ENCODE results near the gene TGM4.
"Not testable (repeated sequence)": the region's sequence is repeated elsewhere in the genome, so short reads cannot be mapped to it uniquely, and the experiment has no call there.

The TGM4 gene

DNA sequence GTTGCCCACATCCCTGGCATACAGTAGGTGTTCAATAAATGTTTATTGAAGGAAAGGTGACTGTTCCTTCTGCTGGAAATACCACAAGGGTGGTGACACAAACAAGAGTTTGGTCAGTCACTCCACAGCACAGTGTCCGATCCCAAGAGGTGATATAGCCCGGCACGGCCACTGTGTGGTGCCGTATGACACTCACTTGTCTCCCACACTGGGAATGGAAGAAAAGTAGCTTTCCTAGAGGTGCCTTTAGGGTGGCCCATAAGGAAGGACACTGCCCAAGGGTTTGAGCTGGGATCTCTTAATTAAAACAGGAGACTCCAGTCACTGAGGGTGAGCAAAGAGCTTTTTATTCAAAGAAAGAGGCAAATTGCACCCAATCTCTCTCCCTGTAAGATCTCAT lies 40.5 kb downstream of the TGM4 start:
- no peak for DNase-seq (ENCODE audit: low read depth in 2 of 2, low spot score in 1 of 2)

GRCh38 chr3:44915702-44916438 lies 41.5 kb downstream of the TGM4 start:
- DNase-seq (ENCODE audit: low read depth in 2 of 2, low spot score in 1 of 2): no peak

DNA sequence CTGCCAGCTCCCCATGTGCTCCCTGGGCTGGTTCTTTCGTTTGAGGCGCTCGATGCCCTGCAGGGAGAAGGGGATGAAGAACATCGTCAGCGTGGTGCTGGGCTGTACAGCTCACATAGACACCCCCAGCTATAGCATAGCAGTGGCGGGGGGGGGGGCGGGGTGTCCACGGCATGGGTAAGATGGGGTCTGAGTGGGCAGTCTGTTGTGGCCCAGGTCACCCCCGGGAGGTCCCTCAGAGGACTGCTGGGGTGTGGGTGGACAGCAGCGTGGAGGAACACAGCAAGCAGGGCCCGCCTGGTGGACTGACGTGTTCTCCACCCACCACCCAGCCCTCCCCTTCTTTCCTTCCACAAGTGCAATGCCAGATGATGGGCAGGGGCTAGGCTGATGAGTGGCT lies 43.7 kb downstream of the TGM4 start:
- DNase-seq (ENCODE audit: low read depth in 2 of 2, low spot score in 1 of 2): no peak

GRCh38 chr3:44918581-44918980 lies 44.2 kb downstream of the TGM4 start:
- DNase-seq (ENCODE audit: low read depth in 2 of 2, low spot score in 1 of 2): no peak

GRCh38 chr3:44920081-44920480 lies 45.7 kb downstream of the TGM4 start:
- DNase-seq (ENCODE audit: low read depth in 2 of 2, low spot score in 1 of 2): no peak

GRCh38 chr3:44923632-44924456 lies 49.4 kb downstream of the TGM4 start:
- DNase-seq (ENCODE audit: low read depth in 2 of 2, low spot score in 1 of 2): no peak

- no peak for DNase-seq (ENCODE audit: low read depth in 2 of 2, low spot score in 1 of 2)
These were observed 50.2 kb downstream of the TGM4 start for GRCh38 chr3:44924457-44925084.

- no peak for DNase-seq (ENCODE audit: low read depth in 2 of 2, low spot score in 1 of 2)
These were observed 51.8 kb downstream of the TGM4 start for GRCh38 chr3:44926172-44926571.

DNA sequence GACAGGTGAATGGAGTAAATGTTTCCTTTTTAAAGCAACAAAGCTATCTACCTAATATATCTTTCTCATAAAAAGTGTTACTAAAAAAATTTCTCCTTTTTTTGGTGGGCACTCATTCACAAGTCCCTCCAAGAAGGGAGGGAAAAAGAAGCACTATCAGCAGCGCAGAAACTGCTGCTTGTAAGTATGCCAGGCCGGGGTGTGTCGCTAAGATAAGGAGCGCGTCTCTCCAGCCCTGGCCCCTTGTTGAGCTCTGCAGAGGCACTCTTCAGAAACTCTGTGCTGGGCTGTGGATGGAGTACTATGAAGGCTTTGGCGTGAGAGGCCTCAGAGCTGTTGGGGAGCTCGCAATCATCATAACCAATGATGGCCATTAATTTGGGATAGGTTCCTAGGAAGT lies 52.5 kb downstream of the TGM4 start:
- no peak for DNase-seq (ENCODE audit: low read depth in 2 of 2, low spot score in 1 of 2)

- no peak for DNase-seq (ENCODE audit: low read depth in 2 of 2, low spot score in 1 of 2)
These were observed 53.0 kb downstream of the TGM4 start for GRCh38 chr3:44927371-44927770.

DNA sequence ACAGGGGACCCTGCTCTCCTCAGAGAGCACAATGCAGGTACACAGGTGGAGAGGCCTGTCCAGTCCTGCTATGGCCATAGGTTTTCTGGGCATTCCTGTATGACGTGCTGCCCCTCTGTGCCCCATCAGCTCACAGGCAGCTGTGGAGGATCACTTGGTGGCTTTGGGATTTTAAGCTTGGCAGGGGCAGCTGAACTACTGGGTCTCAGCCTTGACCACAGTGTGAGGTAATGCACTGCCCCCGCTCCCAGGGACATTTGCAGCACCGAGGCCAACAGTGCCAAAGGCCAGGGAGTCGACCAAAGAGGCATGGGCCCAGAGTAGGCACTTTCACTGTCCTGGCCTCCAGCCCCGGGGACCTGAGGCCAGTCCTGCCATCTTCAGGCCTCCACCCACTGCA lies 55.4 kb downstream of the TGM4 start:
- no peak for DNase-seq (ENCODE audit: low read depth in 2 of 2, low spot score in 1 of 2)

DNA sequence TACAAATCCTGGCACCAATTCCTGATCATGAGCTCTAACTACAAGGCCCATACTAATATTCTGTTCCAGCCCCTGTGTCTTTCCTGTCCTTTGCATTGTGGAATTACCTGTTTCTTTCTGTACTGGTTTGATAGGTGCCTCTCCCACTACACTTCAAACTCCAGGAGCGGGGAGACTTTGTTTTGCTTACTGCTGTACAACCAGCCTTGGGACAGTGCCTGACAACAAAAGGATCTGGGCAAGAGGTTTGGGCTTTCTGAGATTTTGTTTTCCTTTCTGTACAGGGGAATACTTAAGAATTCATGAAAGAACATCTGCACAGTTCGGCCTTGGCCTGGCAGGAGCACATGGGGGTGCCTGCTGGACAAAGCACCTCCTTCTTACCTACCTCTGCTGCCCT lies 56.5 kb downstream of the TGM4 start:
- DNase-seq (ENCODE audit: low read depth in 2 of 2, low spot score in 1 of 2): no peak

- no peak for DNase-seq (ENCODE audit: low read depth in 2 of 2, low spot score in 1 of 2)
These were observed 57.4 kb downstream of the TGM4 start for GRCh38 chr3:44931791-44932190.

DNA sequence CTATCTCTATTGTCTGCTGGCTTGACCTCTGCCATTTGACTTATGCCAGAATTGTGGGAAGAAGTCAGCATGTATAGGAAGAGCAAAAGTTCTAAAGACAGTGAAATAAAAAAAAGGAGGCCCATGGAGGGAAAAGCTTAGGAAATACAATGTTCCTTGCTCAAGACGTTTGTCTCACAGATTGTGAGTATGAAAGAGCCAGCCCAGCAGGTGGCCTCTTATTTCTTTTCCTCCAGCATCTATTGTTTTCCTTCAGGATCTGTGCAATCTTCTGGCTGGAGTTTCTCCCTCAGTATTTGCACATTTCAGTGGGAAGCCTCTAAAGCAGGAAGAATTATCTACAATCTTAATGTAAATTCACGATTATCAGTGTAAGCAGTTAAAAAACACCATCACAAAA lies 57.9 kb downstream of the TGM4 start:
- DNase-seq (ENCODE audit: low read depth in 2 of 2, low spot score in 1 of 2): no peak

DNA sequence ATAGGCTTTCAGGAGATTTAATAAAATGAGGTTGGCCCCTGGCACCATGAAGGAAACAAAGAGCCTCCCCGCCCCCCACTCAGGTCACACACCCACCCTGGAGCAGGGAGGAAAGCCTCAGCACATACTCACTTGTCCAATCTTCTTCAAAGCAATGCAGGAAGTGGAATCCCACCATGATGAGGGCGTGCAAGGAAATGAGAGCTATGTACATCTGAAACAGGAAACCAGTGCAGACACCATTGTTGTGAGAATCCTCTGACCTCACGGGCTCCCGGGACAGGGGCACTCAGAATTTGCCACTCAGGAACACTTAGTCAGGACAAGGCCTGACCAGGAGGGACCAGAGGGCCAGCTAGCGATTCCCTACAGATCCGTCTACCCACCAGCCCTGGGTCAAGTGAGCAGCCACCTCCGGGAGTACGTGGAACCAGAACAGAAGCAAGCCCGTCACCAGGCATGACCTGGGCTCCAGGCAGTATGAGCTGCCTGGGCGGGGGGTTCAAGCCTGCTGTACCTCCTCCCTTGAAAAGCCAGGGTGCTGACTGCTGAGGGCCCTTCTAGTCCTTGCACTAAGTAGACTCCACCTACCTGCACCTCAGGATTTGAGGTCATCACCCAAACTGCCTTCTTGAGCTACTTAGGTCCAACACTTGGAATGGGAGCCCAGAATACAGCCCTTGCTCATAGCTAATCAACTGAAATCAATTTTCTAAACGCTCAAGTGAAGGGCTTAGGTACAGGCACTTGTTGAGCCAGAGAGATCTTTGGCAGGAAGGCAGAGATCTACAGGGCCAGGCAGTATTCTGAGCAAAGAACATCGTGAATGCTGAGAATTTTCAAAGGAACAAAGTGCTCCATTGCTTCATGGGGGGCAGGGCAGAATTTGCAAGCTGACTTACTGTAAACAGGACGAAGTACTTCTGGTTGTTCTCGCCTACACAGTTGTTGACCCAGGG lies 58.9 kb downstream of the TGM4 start:
- no peak for DNase-seq (ENCODE audit: low read depth in 2 of 2, low spot score in 1 of 2)

- no peak for DNase-seq (ENCODE audit: low read depth in 2 of 2, low spot score in 1 of 2)
These were observed 65.2 kb downstream of the TGM4 start for GRCh38 chr3:44939581-44940036.

- DNase-seq (ENCODE audit: low read depth in 2 of 2, low spot score in 1 of 2): no peak
These were observed 68.0 kb downstream of the TGM4 start for GRCh38 chr3:44942202-44942921.

DNA sequence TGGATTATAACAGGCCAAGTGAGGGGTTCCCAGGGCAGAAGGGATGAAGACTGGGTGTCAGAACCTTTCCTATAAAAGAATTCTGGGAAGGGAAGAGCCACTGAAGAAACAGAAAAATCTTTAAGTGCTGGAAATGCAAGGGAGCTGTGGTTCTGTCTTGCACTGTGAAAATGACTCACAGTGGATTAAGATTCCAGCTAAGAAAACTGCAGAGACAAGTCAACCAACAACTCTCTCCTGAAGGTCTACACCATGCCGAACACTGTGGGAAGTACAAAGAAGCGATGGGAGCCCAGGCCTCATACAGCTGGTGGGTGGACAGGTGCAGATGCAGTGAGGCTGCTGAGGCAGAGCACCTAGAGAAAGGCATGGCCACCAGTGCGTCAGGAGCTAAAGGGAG lies 73.8 kb downstream of the TGM4 start:
- DNase-seq (ENCODE audit: low read depth in 2 of 2, low spot score in 1 of 2): no peak

DNA sequence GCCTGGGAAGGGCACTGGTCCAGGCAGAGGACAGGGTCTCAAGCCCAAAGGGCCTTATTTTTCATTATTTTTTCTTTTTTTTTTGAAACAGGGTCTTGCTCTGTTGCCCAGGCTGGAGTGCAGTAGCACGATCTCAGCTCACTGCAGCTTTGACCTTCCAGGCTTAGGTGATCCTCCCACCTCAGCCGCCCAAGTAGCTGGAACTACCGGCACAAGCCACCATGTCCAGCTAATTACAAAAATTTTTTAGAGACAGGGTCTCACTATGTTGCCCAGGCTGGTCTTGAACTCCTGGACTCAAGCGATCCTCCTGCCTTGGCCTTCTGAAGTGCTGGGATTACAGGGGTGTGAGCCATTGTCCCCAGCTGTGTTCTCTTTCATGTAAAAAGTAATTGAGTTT lies 75.4 kb downstream of the TGM4 start:
- DNase-seq (ENCODE audit: low read depth in 2 of 2, low spot score in 1 of 2): not testable (repeated sequence)

- no peak for DNase-seq (ENCODE audit: low read depth in 2 of 2, low spot score in 1 of 2)
These were observed 75.9 kb downstream of the TGM4 start for GRCh38 chr3:44950275-44950734.
